Measurements from ENCODE around the gene RTN3. TPM values are rescaled to one million over a fixed set of nuclear protein-coding genes. Genes with fewer than 3 reads are reported as not detected.

The RTN3 gene
- total RNA-seq, 4 donors from 2014 or later = 155 to 232 (median 209) TPM

- H3K27me3 ChIP-seq = no peaks in the 10 kb centered on the region
- no peak overlapping the region for H3K27ac ChIP-seq
- H3K4me3 ChIP-seq (replicated peaks in 1 of 3) = no peak overlapping the region
- peaks cover 0 to 6% of the 10 kb centered on the region in 2 donors for H3K4me1 ChIP-seq
- intact Hi-C loops (cut with DNase I) = no loop called here
- H3K36me3 ChIP-seq = peaks cover 13 to 22% of the 10 kb centered on the region in 2 donors
- DNase-seq = no peak
- H3K9me3 ChIP-seq = no peaks in the 10 kb centered on the region
- 95 to 98% methylated on average over 3 of the region's 3 CpGs for WGBS, 2 donors
- TF ChIP-seq POLR2A (IDR thresholded peaks at IDR 0.05) = no peak
- no peak for TF ChIP-seq CTCF (IDR thresholded peaks at IDR 0.05)
These were observed 38.1 kb upstream of the RTN3 start for GRCh38 chr11:63643205-63643604.

- intact Hi-C loops (cut with DNase I) = no loop called here
- Histone ChIP-seq H3K4me1 (no peaks in the 10 kb centered on the region), H3K4me3 (replicated peaks in 1 of 3) (no peak overlapping the region), H3K36me3 (peaks cover 26 to 33% of the 10 kb centered on the region in 2 donors), H3K27ac (no peak overlapping the region), H3K27me3 (no peaks in the 10 kb centered on the region), H3K9me3 (no peaks in the 10 kb centered on the region)
- 68 to 80% methylated on average over 3 of the region's 3 CpGs for WGBS, 2 donors
- TF ChIP-seq CTCF (IDR thresholded peaks at IDR 0.05) (no peak), POLR2A (IDR thresholded peaks at IDR 0.05) (no peak)
- no peak for DNase-seq
These were observed 28.6 kb upstream of the RTN3 start for GRCh38 chr11:63652671-63653070.

- TF ChIP-seq CTCF (IDR thresholded peaks at IDR 0.05) (no peak), POLR2A (IDR thresholded peaks at IDR 0.05) (no peak)
- H3K4me3 ChIP-seq (replicated peaks in 1 of 3) = no peak overlapping the region
- no peaks in the 10 kb centered on the region for H3K27me3 ChIP-seq
- peaks cover 0 to 3% of the 10 kb centered on the region in 2 donors for H3K36me3 ChIP-seq
- intact Hi-C loops (cut with DNase I) = no loop called here
- H3K27ac ChIP-seq = no peak overlapping the region
- H3K4me1 ChIP-seq = peaks cover 8 to 10% of the 10 kb centered on the region in 2 donors
- H3K9me3 ChIP-seq = no peaks in the 10 kb centered on the region
- 49 to 51% methylated on average over 8 of the region's 8 CpGs for WGBS, 2 donors
- DNase-seq = peak; percentile 21 to 35
These were observed 20.3 kb upstream of the RTN3 start for GRCh38 chr11:63660972-63661371.

- H3K27me3 ChIP-seq = no peaks in the 10 kb centered on the region
- H3K36me3 ChIP-seq = no peaks in the 10 kb centered on the region
- intact Hi-C loops (cut with DNase I) = no loop called here
- no peak for TF ChIP-seq CTCF (IDR thresholded peaks at IDR 0.05)
- no peak for TF ChIP-seq POLR2A (IDR thresholded peaks at IDR 0.05)
- no peak overlapping the region for H3K27ac ChIP-seq
- DNase-seq = no peak
- WGBS, 2 donors = 0% methylated on average over 1 of the region's 1 CpG
- H3K4me3 ChIP-seq (replicated peaks in 1 of 3) = no peak overlapping the region
- H3K9me3 ChIP-seq = no peaks in the 10 kb centered on the region
- peaks cover 33 to 34% of the 10 kb centered on the region in 2 donors for H3K4me1 ChIP-seq
These were observed 17.5 kb upstream of the RTN3 start for GRCh38 chr11:63663809-63664208.

GRCh38 chr11:63666874-63667273 lies 14.4 kb upstream of the RTN3 start:
- Histone ChIP-seq H3K4me3 (replicated peaks in 1 of 3) (no peak overlapping the region), H3K27ac (no peak overlapping the region), H3K27me3 (no peaks in the 10 kb centered on the region), H3K4me1 (peaks cover 45 to 51% of the 10 kb centered on the region in 2 donors), H3K36me3 (no peaks in the 10 kb centered on the region), H3K9me3 (no peaks in the 10 kb centered on the region)
- intact Hi-C loops (cut with DNase I) = no loop called here
- TF ChIP-seq POLR2A (IDR thresholded peaks at IDR 0.05) (no peak), CTCF (IDR thresholded peaks at IDR 0.05) (no peak)
- DNase-seq = no peak
- WGBS, 2 donors = 84 to 87% methylated on average over 4 of the region's 4 CpGs

Measured in thyroid gland (tissue), 4 donors.